Fibroblast of mammary gland (primary cell): ENCODE data around the gene TPRN.

Experiments
- DNase-seq: peaks from one replicate; pipeline ENCODE4 v3.0.0-alpha.2; 2010; ENCODE audit warnings: low read depth
- H3K4me3 ChIP-seq: 2 replicates; pipeline ENCODE4 v1.5.1; 2011; ENCODE audit warnings: low read depth, mild to moderate bottlenecking, low read length, moderate library complexity; ENCODE audit not compliant: control insufficient read depth
- CTCF ChIP-seq: conservative IDR thresholded peaks from 2 replicates; pipeline ENCODE4 v1.5.1; 2011; ENCODE audit warnings: low read depth, low read length, inconsistent platforms; ENCODE audit not compliant: control insufficient read depth, insufficient read depth

Gene TPRN

GRCh38 chr9:137226338-137227053, 26.0 kb upstream of the TPRN start:
- no peak overlapping the region for H3K4me3 ChIP-seq
- no peak for TF ChIP-seq CTCF
- DNase-seq = no peak

GRCh38 chr9:137225699-137226331, 25.3 kb upstream of the TPRN start:
- no peak overlapping the region for H3K4me3 ChIP-seq
- DNase-seq = no peak
- TF ChIP-seq CTCF = no peak

GRCh38 chr9:137224830-137225694, 24.5 kb upstream of the TPRN start, which contains the start of gene CYSRT1:
Gene CYSRT1, plus strand, starts transcription at chr9:137225174. Its CDS starts 448 bp downstream, at chr9:137225622.
- peak within 1 kb of the TSS; percentile 62 for H3K4me3 ChIP-seq
- no peak for DNase-seq
- no peak for TF ChIP-seq CTCF

- DNase-seq = peak; percentile 97
- peak overlapping the region; percentile 62 for H3K4me3 ChIP-seq
- no peak for TF ChIP-seq CTCF
These were observed 22.8 kb upstream of the TPRN start for GRCh38 chr9:137223078-137223970.

GRCh38 chr9:137222190-137223077, 21.9 kb upstream of the TPRN start, which contains the start of gene RNF208:
Gene RNF208, minus strand, starts transcription at chr9:137222240. Its CDS starts 1,028 bp downstream, at chr9:137221212.
- no peak for TF ChIP-seq CTCF
- DNase-seq = no peak
- H3K4me3 ChIP-seq = peak within 1 kb of the TSS; percentile 40
